Activated CD8-positive, alpha-beta T cell treated with anti-CD3 and anti-CD28 coated beads, Interleukin-2, amount 10 ng/mL, durations not matched to agents 7 days and 5 days (primary cell): Measurements from ENCODE around the gene SELENON. TPM values are rescaled to one million over a fixed set of nuclear protein-coding genes. Genes with fewer than 3 reads are reported as not detected.
"Not testable (repeated sequence)": the region's sequence is repeated elsewhere in the genome, so short reads cannot be mapped to it uniquely, and the experiment has no call there.

Experiments used
- ATAC-seq: fragments of 150-1000 bp; cut with Tn5 transposase; one replicate; pipeline ENCODE4 v1.10.0; 2021; ENCODE audit warnings: moderate library complexity
- CTCF ChIA-PET: fragments of 350-600 bp; sonication (Branson Sonifier 250); formaldehyde crosslinking; loops from one replicate; lab custom pipeline; 2021; ENCODE audit warnings: antibody characterized with exemption; lab: Charles Lee
- POLR2A ChIA-PET: fragments of 350-600 bp; sonication (Branson Sonifier 250); formaldehyde crosslinking; loops from one replicate; lab custom pipeline; 2021; ENCODE audit warnings: antibody characterized with exemption; lab: Charles Lee
- DNase-seq: peaks from one replicate; pipeline ENCODE4 v3.0.0-alpha.2; 2020
- H3K27ac Mint-ChIP-seq: one replicate; pipeline ENCODE4 v1.8.0; 2021; ENCODE audit warnings: mild to moderate bottlenecking, mixed read lengths
- H3K27me3 Mint-ChIP-seq: one replicate; pipeline ENCODE4 v1.8.0; 2021; ENCODE audit warnings: low read depth, mixed read lengths
- H3K36me3 Mint-ChIP-seq: one replicate; pipeline ENCODE4 v1.8.0; 2021; ENCODE audit warnings: low read depth, mixed read lengths
- H3K4me1 Mint-ChIP-seq: one replicate; pipeline ENCODE4 v1.8.0; 2021; ENCODE audit warnings: low read depth, mixed read lengths
- H3K4me3 Mint-ChIP-seq: one replicate; pipeline ENCODE4 v1.8.0; 2021; ENCODE audit warnings: mild to moderate bottlenecking, mixed read lengths
- H3K9me3 Mint-ChIP-seq: one replicate; pipeline ENCODE4 v1.8.0; 2022; ENCODE audit warnings: mixed read lengths; ENCODE audit not compliant: insufficient read depth
- total RNA-seq, 2 experiments: library from RNA; stranded (reverse); gene quantifications; one replicate each; pipeline ENCODE4 v1.2.3, GENCODE V29; 2021

SELENON gene
- total RNA-seq, 2 experiments from 2014 or later = 4.5 to 5.1 TPM

GRCh38 chr1:25826571-25826970 lies 26.6 kb downstream of the SELENON start:
- ChIA-PET CTCF (no interaction called here), POLR2A (no interaction called here)
- ATAC-seq (no peak), DNase-seq (no peak)
- Mint-ChIP-seq H3K4me1 (peaks cover 7% of the 10 kb centered on the region), H3K27me3 (no peaks in the 10 kb centered on the region), H3K4me3 (no peak overlapping the region), H3K27ac (no peak overlapping the region), H3K9me3 (no peaks in the 10 kb centered on the region), H3K36me3 (peaks cover 35% of the 10 kb centered on the region)

GRCh38 chr1:25828491-25828890 lies 28.5 kb downstream of the SELENON start:
- ATAC-seq = no peak
- Mint-ChIP-seq H3K36me3 (peaks cover 51% of the 10 kb centered on the region), H3K4me3 (no peak overlapping the region), H3K9me3 (no peaks in the 10 kb centered on the region), H3K27me3 (no peaks in the 10 kb centered on the region), H3K27ac (no peak overlapping the region), H3K4me1 (peaks cover 9% of the 10 kb centered on the region)
- CTCF ChIA-PET = interaction anchor here (1.3 to 1.5 kb wide), 2 partner anchors 11 to 169 kb away, joined by 4 to 6 read pairs; partner anchors contain the start of gene PAFAH2
- DNase-seq = no peak
- POLR2A ChIA-PET = no interaction called here

- Mint-ChIP-seq H3K27me3 (no peaks in the 10 kb centered on the region), H3K4me1 (peaks cover 9% of the 10 kb centered on the region), H3K9me3 (no peaks in the 10 kb centered on the region), H3K27ac (no peak overlapping the region), H3K36me3 (peaks cover 54% of the 10 kb centered on the region), H3K4me3 (no peak overlapping the region)
- ATAC-seq = no peak
- POLR2A ChIA-PET = interaction anchor here (1.9 kb wide), 1 partner anchor 9 kb away, joined by 8 read pairs; the partner anchor contains the start of gene MTFR1L
- DNase-seq = no peak
- CTCF ChIA-PET = interaction anchor here (1.3 to 1.5 kb wide), 2 partner anchors 10 to 168 kb away, joined by 4 to 6 read pairs; partner anchors contain the start of gene PAFAH2
Observed at GRCh38 chr1:25829046-25829445, 29.1 kb downstream of the SELENON start.

- peaks cover 63% of the 10 kb centered on the region for H3K36me3 Mint-ChIP-seq
- DNase-seq (no peak), ATAC-seq (no peak)
- no peaks in the 10 kb centered on the region for H3K27me3 Mint-ChIP-seq
- POLR2A ChIA-PET = interaction anchor here (1.4 kb wide), 1 partner anchor 12 kb away, joined by 5 read pairs; the partner anchor contains the start of gene MTFR1L
- H3K9me3 Mint-ChIP-seq = no peaks in the 10 kb centered on the region
- CTCF ChIA-PET = interaction anchor here (1.2 to 2.8 kb wide), 2 partner anchors 11 to 166 kb away, joined by 6 to 9 read pairs; partner anchors contain the start of genes MTFR1L and PAFAH2
- peak overlapping the region; percentile 17 for H3K27ac Mint-ChIP-seq
- peaks cover 9% of the 10 kb centered on the region for H3K4me1 Mint-ChIP-seq
- no peak overlapping the region for H3K4me3 Mint-ChIP-seq
Observed at GRCh38 chr1:25831569-25832196, 31.7 kb downstream of the SELENON start.

- Mint-ChIP-seq H3K4me3 (no peak overlapping the region), H3K27me3 (no peaks in the 10 kb centered on the region), H3K36me3 (peaks cover 62% of the 10 kb centered on the region), H3K27ac (no peak overlapping the region), H3K9me3 (no peaks in the 10 kb centered on the region), H3K4me1 (peaks cover 9% of the 10 kb centered on the region)
- POLR2A ChIA-PET = interaction anchor here (1.4 kb wide), 1 partner anchor 13 kb away, joined by 5 read pairs; the partner anchor contains the start of gene MTFR1L
- DNase-seq (no peak), ATAC-seq (no peak)
- CTCF ChIA-PET = interaction anchor here (1.2 to 2.8 kb wide), 2 partner anchors 12 to 165 kb away, joined by 6 to 9 read pairs; partner anchors contain the start of genes MTFR1L and PAFAH2
Observed at GRCh38 chr1:25832336-25833037, 32.5 kb downstream of the SELENON start.

- Mint-ChIP-seq H3K9me3 (no peaks in the 10 kb centered on the region), H3K27me3 (no peaks in the 10 kb centered on the region), H3K27ac (no peak overlapping the region), H3K4me1 (peaks cover 9% of the 10 kb centered on the region), H3K4me3 (no peak overlapping the region), H3K36me3 (peaks cover 58% of the 10 kb centered on the region)
- DNase-seq (no peak), ATAC-seq (no peak)
- ChIA-PET CTCF (interaction anchor here (1.1 kb wide), 1 partner anchor 11 kb away, joined by 3 read pairs; no protein-coding TSS in a partner anchor), POLR2A (no interaction called here)
Observed at GRCh38 chr1:25833158-25833557, 33.2 kb downstream of the SELENON start.

GRCh38 chr1:25834894-25835293 lies 34.9 kb downstream of the SELENON start:
- Mint-ChIP-seq H3K4me3 (no peak overlapping the region), H3K36me3 (peaks cover 47% of the 10 kb centered on the region), H3K9me3 (no peaks in the 10 kb centered on the region), H3K27me3 (no peaks in the 10 kb centered on the region), H3K27ac (no peak overlapping the region), H3K4me1 (peaks cover 9% of the 10 kb centered on the region)
- CTCF ChIA-PET = interaction anchor here (1.0 to 1.6 kb wide), 3 partner anchors 13 to 163 kb away, joined by 3 to 4 read pairs (median 3); partner anchors contain the start of gene PAFAH2
- POLR2A ChIA-PET = no interaction called here
- DNase-seq (no peak), ATAC-seq (no peak)

GRCh38 chr1:25836695-25837094 lies 36.7 kb downstream of the SELENON start:
- no peak overlapping the region for H3K4me3 Mint-ChIP-seq
- ChIA-PET CTCF (interaction anchor here (1.0 to 1.9 kb wide), 5 partner anchors 9 to 198 kb away, joined by 3 to 5 read pairs (median 3); no protein-coding TSS in a partner anchor), POLR2A (no interaction called here)
- H3K36me3 Mint-ChIP-seq = peaks cover 32% of the 10 kb centered on the region
- ATAC-seq (no peak), DNase-seq (no peak)
- peaks cover 7% of the 10 kb centered on the region for H3K4me1 Mint-ChIP-seq
- H3K27me3 Mint-ChIP-seq = no peaks in the 10 kb centered on the region
- no peak overlapping the region for H3K27ac Mint-ChIP-seq
- no peaks in the 10 kb centered on the region for H3K9me3 Mint-ChIP-seq

GRCh38 chr1:25837262-25837875 lies 37.4 kb downstream of the SELENON start:
- Mint-ChIP-seq H3K4me3 (no peak overlapping the region), H3K36me3 (peaks cover 26% of the 10 kb centered on the region), H3K27me3 (no peaks in the 10 kb centered on the region), H3K27ac (no peak overlapping the region), H3K9me3 (no peaks in the 10 kb centered on the region), H3K4me1 (peaks cover under 1% of the 10 kb centered on the region)
- POLR2A ChIA-PET = interaction anchor here (0.6 kb wide), 1 partner anchor 279 kb away, joined by 3 read pairs; no protein-coding TSS in a partner anchor
- DNase-seq (no peak), ATAC-seq (no peak)
- CTCF ChIA-PET = interaction anchor here (1.0 to 1.9 kb wide), 5 partner anchors 8 to 198 kb away, joined by 3 to 5 read pairs (median 3); no protein-coding TSS in a partner anchor

- H3K27ac Mint-ChIP-seq, H3K27me3 Mint-ChIP-seq, POLR2A ChIA-PET, H3K4me3 Mint-ChIP-seq, DNase-seq, H3K36me3 Mint-ChIP-seq, ATAC-seq, H3K9me3 Mint-ChIP-seq, H3K4me1 Mint-ChIP-seq: not testable (repeated sequence)
- CTCF ChIA-PET = interaction anchor here (0.9 kb wide), 2 partner anchors 11 to 13 kb away, joined by 3 to 6 read pairs; no protein-coding TSS in a partner anchor
Observed at GRCh38 chr1:25839808-25840207, 39.8 kb downstream of the SELENON start.

- Mint-ChIP-seq H3K4me3 (no peak overlapping the region), H3K9me3 (no peaks in the 10 kb centered on the region), H3K4me1 (no peaks in the 10 kb centered on the region), H3K27me3 (no peaks in the 10 kb centered on the region), H3K36me3 (no peaks in the 10 kb centered on the region), H3K27ac (no peak overlapping the region)
- ChIA-PET CTCF (no interaction called here), POLR2A (no interaction called here)
- no peak for ATAC-seq
- DNase-seq = no peak
Observed at GRCh38 chr1:25843483-25843882, 43.5 kb downstream of the SELENON start.
